PC-9 (cell line): ENCODE measurements around the gene SH3RF3. TPM values are rescaled to one million over a fixed set of nuclear protein-coding genes. Genes with fewer than 3 reads are reported as not detected.
A peak's percentile ranks its signal among the peaks of the same experiment; 100 is the strongest.

ENCODE experiments used
- BruUV-seq: library from RNA; stranded (reverse); fragments of 400-500 nt; replicated peaks from 2 replicates; lab custom pipeline; 2021; lab: Mats Ljungman, UMichigan
- CTCF ChIA-PET: fragments of 300-600 bp; sonication (Branson Sonifier 250); formaldehyde crosslinking; loops from one replicate; lab custom pipeline; 2022; ENCODE audit warnings: antibody characterized with exemption; lab: Charles Lee
- POLR2A ChIA-PET: fragments of 300-600 bp; sonication (Branson Sonifier 250); formaldehyde crosslinking; loops from one replicate; lab custom pipeline; 2022; ENCODE audit warnings: antibody characterized with exemption; ENCODE audit not compliant: unreplicated experiment; lab: Charles Lee
- DNase-seq, 2 experiments: peaks; one replicate each; pipeline versions ENCODE4 v3.0.0 to v3.0.0-alpha.2; 2015 to 2022; ENCODE audit warnings: mixed read lengths in 1 of 2
- H2AFZ ChIP-seq: fragments of 200-600 bp; sonication (generic); 2 replicates; pipeline ENCODE4 v1.8.1; 2017; ENCODE audit warnings: antibody characterized with exemption
- H3F3A ChIP-seq: fragments of 200-600 bp; sonication (generic); 2 replicates; pipeline ENCODE4 v1.8.1; 2017; ENCODE audit warnings: antibody characterized with exemption, mild to moderate bottlenecking, low read depth; ENCODE audit not compliant: insufficient read depth
- H3K27ac ChIP-seq: fragments of 200-600 bp; sonication (generic); 2 replicates; pipeline ENCODE4 v1.6.1; 2016; ENCODE audit warnings: mixed run types
- H3K27me3 ChIP-seq: fragments of 200-600 bp; sonication (generic); 2 replicates; pipeline ENCODE4 v1.6.1; 2016; ENCODE audit warnings: low read depth, mixed run types; ENCODE audit not compliant: insufficient read depth
- H3K36me3 ChIP-seq: fragments of 200-600 bp; sonication (generic); 2 replicates; pipeline ENCODE4 v1.6.1; 2016; ENCODE audit warnings: low read depth, mixed run types
- H3K4me1 ChIP-seq: fragments of 200-600 bp; sonication (generic); replicated peaks from 2 replicates; pipeline ENCODE4 v1.6.1; 2016; ENCODE audit warnings: mixed run types; ENCODE audit not compliant: insufficient read depth
- H3K4me2 ChIP-seq: fragments of 200-600 bp; sonication (generic); 2 replicates; pipeline ENCODE4 v1.6.1; 2017; ENCODE audit warnings: mixed run types
- H3K4me3 ChIP-seq: fragments of 200-600 bp; sonication (generic); 2 replicates; pipeline ENCODE4 v1.6.1; 2016; ENCODE audit warnings: mixed run types
- H3K79me2 ChIP-seq: fragments of 200-600 bp; sonication (generic); 2 replicates; pipeline ENCODE4 v1.6.1; 2017; ENCODE audit warnings: low read depth, mixed run types
- H3K9me2 ChIP-seq: fragments of 200-600 bp; sonication (generic); 2 replicates; pipeline ENCODE4 v1.8.1; 2017; ENCODE audit warnings: mild to moderate bottlenecking; ENCODE audit not compliant: insufficient read depth
- H3K9me3 ChIP-seq: fragments of 200-600 bp; sonication (generic); 2 replicates; pipeline ENCODE4 v1.8.1; 2016; ENCODE audit warnings: low read depth; ENCODE audit not compliant: insufficient read depth
- H4K20me1 ChIP-seq: fragments of 200-600 bp; sonication (generic); 2 replicates; pipeline ENCODE4 v1.8.1; 2017; ENCODE audit not compliant: insufficient read depth
- EZH2 ChIP-seq: fragments of 200-600 bp; sonication (generic); IDR thresholded peaks from 2 replicates; pipeline ENCODE4 v1.8.0; 2017; ENCODE audit warnings: antibody characterized with exemption, low read depth
- intact Hi-C: fragments of 100-400 bp; cut with micrococcal nuclease; formaldehyde crosslinking; loops from one replicate; pipeline ENCODE4 v1.10.0; 2022; ENCODE audit not compliant: unreplicated experiment
- total RNA-seq: library from RNA; stranded (reverse); gene quantifications from 2 replicates; pipeline ENCODE4 v1.2.3, GENCODE V29; 2021
- TF ChIP-seq, protein P1 (sequence below): fragments of 200-600 bp; sonication (generic); conservative IDR thresholded peaks from 2 replicates; pipeline ENCODE4 v1.6.1; 2017; ENCODE audit warnings: mixed run types, antibody characterized with exemption, mild to moderate bottlenecking, moderate library complexity

Gene SH3RF3
- total RNA-seq, 1 experiment from 2014 or later, result 6.1 TPM

DNA sequence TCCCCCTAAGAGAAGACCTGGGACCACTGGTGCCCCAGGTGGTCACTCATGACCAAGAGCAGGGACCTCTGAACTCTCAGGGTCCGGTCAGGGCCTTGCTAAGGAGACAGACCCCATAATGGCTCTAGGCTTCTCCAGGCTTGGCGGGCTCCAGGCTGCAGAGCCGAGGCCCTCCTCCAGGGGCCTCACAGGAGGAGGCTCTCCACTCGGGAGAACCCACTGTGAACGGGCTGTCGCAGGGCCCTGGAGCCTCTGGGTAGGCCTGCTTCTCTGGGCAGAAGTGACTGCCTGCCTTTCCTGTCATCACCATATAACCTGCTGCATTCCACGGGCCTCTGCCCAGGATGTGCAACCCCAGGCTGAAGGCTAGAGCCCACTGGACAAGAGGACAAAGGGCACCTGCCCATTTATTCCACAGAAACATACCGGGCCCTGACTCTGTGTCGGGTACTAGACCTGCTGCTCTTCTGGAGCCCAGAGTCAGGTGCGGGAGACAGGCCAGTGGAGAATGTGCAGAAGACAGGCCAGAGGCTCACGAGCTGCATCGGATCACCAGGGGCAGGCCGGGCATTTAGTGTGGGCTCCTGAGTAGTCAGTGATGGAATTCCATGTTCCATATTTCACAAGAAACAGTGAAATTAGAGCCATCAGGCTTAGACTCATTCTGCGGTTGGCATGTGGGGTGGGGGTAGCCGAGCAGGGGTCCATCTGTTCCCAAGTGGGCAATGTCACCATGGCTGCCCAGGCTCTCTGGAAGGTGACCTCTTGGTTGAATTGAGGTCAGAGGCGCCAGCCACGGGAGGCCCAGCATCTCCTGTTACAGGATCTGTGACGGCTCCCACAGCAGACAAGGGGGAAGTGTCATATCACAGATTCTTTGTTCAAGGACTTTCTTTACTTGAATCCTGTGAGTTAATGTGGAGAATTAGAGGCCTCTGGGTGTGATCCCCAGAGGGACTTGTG, 220.8 kb downstream of the SH3RF3 start:
- Histone ChIP-seq H3K9me3 (no peaks in the 10 kb centered on the region), H3F3A (peaks cover 7% of the 10 kb centered on the region), H3K9me2 (no peaks in the 10 kb centered on the region), H3K79me2 (no peaks in the 10 kb centered on the region), H3K4me1 (0 out of 2 replicates have a peak, but pooled peaks cover 8% of the 10 kb centered on the region), H3K4me3 (no peak overlapping the region), H3K27ac (no peak overlapping the region), H3K27me3 (no peaks in the 10 kb centered on the region), H2AFZ (no peak overlapping the region), H4K20me1 (0 out of 2 replicates have a peak, but pooled peaks cover 8% of the 10 kb centered on the region), H3K36me3 (no peaks in the 10 kb centered on the region), H3K4me2 (no peak overlapping the region)
- CTCF ChIA-PET, result no interaction called here
- no peak for DNase-seq
- TF ChIP-seq, protein P1, sequence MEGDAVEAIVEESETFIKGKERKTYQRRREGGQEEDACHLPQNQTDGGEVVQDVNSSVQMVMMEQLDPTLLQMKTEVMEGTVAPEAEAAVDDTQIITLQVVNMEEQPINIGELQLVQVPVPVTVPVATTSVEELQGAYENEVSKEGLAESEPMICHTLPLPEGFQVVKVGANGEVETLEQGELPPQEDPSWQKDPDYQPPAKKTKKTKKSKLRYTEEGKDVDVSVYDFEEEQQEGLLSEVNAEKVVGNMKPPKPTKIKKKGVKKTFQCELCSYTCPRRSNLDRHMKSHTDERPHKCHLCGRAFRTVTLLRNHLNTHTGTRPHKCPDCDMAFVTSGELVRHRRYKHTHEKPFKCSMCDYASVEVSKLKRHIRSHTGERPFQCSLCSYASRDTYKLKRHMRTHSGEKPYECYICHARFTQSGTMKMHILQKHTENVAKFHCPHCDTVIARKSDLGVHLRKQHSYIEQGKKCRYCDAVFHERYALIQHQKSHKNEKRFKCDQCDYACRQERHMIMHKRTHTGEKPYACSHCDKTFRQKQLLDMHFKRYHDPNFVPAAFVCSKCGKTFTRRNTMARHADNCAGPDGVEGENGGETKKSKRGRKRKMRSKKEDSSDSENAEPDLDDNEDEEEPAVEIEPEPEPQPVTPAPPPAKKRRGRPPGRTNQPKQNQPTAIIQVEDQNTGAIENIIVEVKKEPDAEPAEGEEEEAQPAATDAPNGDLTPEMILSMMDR, result no peak
- no peak for TF ChIP-seq EZH2
- BruUV-seq, result no TSS peak
- intact Hi-C loops, result loop anchor here (5.0 kb wide), 1 partner anchor 222 kb away; the partner anchor contains the start of gene SH3RF3
- POLR2A ChIA-PET, result no interaction called here

DNA sequence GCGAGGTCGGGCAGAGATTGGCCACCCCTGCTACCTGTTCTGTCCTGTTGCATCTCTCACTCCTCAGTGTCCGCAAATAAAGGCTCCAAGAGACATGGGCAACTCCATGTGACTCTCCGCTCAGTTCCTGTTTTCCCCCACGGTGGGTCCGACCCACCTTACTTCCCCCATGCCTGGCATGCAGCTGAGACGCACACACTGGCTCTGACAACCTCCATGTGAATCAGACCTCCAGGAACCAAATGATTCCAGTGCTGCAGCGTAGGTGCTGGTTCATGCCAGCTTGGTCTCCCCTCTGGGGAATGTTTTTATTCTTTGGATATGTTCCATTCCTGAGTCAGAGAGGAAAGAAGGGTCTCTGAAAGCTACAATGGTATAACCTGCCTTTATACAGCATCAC, 221.5 kb downstream of the SH3RF3 start:
- no peak for DNase-seq
- ChIA-PET POLR2A (no interaction called here), CTCF (no interaction called here)
- Histone ChIP-seq H3K27me3 (no peaks in the 10 kb centered on the region), H3F3A (peaks cover 7% of the 10 kb centered on the region), H3K4me3 (no peak overlapping the region), H3K9me2 (no peaks in the 10 kb centered on the region), H3K4me1 (0 out of 2 replicates have a peak, but pooled peaks cover 8% of the 10 kb centered on the region), H4K20me1 (0 out of 2 replicates have a peak, but pooled peaks cover 4% of the 10 kb centered on the region), H3K79me2 (no peaks in the 10 kb centered on the region), H3K4me2 (no peak overlapping the region), H2AFZ (no peak overlapping the region), H3K27ac (no peak overlapping the region), H3K36me3 (no peaks in the 10 kb centered on the region), H3K9me3 (no peaks in the 10 kb centered on the region)
- no TSS peak for BruUV-seq
- intact Hi-C loops, result no loop called here
- TF ChIP-seq, protein P1, result no peak
- TF ChIP-seq EZH2, result no peak

DNA sequence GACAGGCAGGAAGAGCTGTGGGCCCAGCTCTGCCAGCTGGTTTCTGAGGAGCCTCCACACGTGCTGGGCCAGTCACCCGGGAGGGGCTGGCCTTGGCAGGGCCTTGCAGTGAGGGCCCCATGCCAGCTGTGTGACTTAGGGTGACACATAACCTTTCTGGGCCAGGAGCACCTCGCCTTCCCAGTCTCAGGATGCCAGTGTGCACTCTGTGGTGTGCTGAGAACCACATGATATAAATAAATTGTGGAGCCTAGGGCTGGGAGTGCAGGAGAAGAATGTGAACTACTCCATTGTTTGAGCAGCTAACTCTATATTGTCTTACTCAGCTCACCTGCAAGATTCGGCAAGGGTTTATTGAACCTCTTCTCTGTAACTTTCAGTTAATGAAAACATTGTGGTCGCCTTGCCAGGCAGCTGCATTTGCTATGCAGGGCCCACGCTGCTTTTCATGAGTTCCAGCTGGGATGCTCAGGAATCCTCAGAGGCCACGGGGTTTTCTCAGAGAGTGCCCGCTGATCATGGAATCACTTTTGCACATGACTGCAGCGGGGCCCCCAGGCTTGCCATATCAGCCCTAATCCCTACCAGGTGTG, 222.3 kb downstream of the SH3RF3 start:
- Histone ChIP-seq H3K79me2 (no peaks in the 10 kb centered on the region), H3K4me1 (0 out of 2 replicates have a peak, but pooled peaks cover 8% of the 10 kb centered on the region), H4K20me1 (0 out of 2 replicates have a peak, but pooled peaks cover 4% of the 10 kb centered on the region), H3K9me2 (no peaks in the 10 kb centered on the region), H3K27me3 (no peaks in the 10 kb centered on the region), H3K36me3 (no peaks in the 10 kb centered on the region), H2AFZ (no peak overlapping the region), H3K4me3 (no peak overlapping the region), H3K4me2 (no peak overlapping the region), H3K27ac (no peak overlapping the region), H3F3A (peaks cover 7% of the 10 kb centered on the region), H3K9me3 (no peaks in the 10 kb centered on the region)
- DNase-seq, result peak in 1 of 2 experiments; percentile 61
- POLR2A ChIA-PET, result no interaction called here
- TF ChIP-seq EZH2, result no peak
- TF ChIP-seq, protein P1, result no peak
- BruUV-seq, result no TSS peak
- intact Hi-C loops, result no loop called here
- CTCF ChIA-PET, result no interaction called here
